ENCODE data around the gene PDZD2. TPM values are rescaled to one million over a fixed set of nuclear protein-coding genes. Genes with fewer than 3 reads are reported as not detected.

Gene PDZD2
- polyA plus RNA-seq, 1 donor from 2014 or later: 3.1 TPM

DNA sequence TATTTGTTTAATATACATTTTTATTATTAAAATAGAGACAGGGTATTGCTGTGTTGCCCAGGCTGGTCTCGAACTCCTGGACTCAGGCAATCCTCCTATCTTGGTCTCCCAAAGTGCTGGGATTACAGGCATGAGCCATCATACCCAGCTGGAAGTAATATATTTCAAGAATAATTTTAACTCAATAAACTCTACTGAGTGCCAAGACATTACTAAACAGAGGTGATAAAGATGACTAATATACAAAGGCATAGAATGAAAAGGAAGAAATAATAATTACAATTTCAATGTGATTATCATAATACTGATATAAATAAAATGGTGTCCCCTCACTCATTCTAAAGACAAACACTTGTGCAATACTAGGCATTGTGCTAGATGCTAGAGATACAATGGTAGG is 521.3 kb downstream of the PDZD2 start:
- Histone ChIP-seq H3K4me2 (ENCODE audit: low read length) (no peak overlapping the region), H3K27ac (ENCODE audit: low read length) (no peak overlapping the region), H4K20me1 (ENCODE audit: insufficient read depth) (no peaks in the 10 kb centered on the region), H3K4me3 (ENCODE audit: low read length) (no peak overlapping the region), H3K9ac (ENCODE audit: low read length) (no peak overlapping the region), H3K27me3 (ENCODE audit: insufficient read depth, low read depth, low read length) (no peaks in the 10 kb centered on the region), H3K36me3 (ENCODE audit: insufficient read depth, low read length) (no peaks in the 10 kb centered on the region), H3K9me3 (ENCODE audit: low read length) (no peaks in the 10 kb centered on the region), H2AFZ (ENCODE audit: low read depth, low read length) (no peak overlapping the region), H3K79me2 (replicated peaks; ENCODE audit: insufficient read depth, low read length) (peaks cover 64% of the 10 kb centered on the region), H3K9me2 (ENCODE audit: insufficient read depth, low read length) (no peaks in the 10 kb centered on the region), H3F3A (ENCODE audit: insufficient read depth, low read length, poor library complexity, severe bottlenecking) (no peaks in the 10 kb centered on the region)
- TF ChIP-seq EP300 (conservative IDR thresholded peaks at IDR 0.05; ENCODE audit: poor library complexity, severe bottlenecking) (no peak), POLR2AphosphoS5 (IDR thresholded peaks at IDR 0.05) (no peak), EZH2 (IDR thresholded peaks at IDR 0.05; ENCODE audit: borderline replicate concordance, insufficient read depth, low read length, poor library complexity, severe bottlenecking) (no peak), MXI1 (conservative IDR thresholded peaks at IDR 0.05; ENCODE audit: poor library complexity, severe bottlenecking) (no peak), SMC3 (conservative IDR thresholded peaks at IDR 0.05; ENCODE audit: poor library complexity) (no peak), RAD21 (conservative IDR thresholded peaks at IDR 0.05) (no peak), TAF1 (IDR thresholded peaks at IDR 0.05; ENCODE audit: low read depth) (no peak)
- TF ChIP-seq, protein P1, sequence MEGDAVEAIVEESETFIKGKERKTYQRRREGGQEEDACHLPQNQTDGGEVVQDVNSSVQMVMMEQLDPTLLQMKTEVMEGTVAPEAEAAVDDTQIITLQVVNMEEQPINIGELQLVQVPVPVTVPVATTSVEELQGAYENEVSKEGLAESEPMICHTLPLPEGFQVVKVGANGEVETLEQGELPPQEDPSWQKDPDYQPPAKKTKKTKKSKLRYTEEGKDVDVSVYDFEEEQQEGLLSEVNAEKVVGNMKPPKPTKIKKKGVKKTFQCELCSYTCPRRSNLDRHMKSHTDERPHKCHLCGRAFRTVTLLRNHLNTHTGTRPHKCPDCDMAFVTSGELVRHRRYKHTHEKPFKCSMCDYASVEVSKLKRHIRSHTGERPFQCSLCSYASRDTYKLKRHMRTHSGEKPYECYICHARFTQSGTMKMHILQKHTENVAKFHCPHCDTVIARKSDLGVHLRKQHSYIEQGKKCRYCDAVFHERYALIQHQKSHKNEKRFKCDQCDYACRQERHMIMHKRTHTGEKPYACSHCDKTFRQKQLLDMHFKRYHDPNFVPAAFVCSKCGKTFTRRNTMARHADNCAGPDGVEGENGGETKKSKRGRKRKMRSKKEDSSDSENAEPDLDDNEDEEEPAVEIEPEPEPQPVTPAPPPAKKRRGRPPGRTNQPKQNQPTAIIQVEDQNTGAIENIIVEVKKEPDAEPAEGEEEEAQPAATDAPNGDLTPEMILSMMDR (IDR thresholded peaks at IDR 0.05; ENCODE audit: poor library complexity, severe bottlenecking): no peak
- TF ChIP-seq, protein P2, sequence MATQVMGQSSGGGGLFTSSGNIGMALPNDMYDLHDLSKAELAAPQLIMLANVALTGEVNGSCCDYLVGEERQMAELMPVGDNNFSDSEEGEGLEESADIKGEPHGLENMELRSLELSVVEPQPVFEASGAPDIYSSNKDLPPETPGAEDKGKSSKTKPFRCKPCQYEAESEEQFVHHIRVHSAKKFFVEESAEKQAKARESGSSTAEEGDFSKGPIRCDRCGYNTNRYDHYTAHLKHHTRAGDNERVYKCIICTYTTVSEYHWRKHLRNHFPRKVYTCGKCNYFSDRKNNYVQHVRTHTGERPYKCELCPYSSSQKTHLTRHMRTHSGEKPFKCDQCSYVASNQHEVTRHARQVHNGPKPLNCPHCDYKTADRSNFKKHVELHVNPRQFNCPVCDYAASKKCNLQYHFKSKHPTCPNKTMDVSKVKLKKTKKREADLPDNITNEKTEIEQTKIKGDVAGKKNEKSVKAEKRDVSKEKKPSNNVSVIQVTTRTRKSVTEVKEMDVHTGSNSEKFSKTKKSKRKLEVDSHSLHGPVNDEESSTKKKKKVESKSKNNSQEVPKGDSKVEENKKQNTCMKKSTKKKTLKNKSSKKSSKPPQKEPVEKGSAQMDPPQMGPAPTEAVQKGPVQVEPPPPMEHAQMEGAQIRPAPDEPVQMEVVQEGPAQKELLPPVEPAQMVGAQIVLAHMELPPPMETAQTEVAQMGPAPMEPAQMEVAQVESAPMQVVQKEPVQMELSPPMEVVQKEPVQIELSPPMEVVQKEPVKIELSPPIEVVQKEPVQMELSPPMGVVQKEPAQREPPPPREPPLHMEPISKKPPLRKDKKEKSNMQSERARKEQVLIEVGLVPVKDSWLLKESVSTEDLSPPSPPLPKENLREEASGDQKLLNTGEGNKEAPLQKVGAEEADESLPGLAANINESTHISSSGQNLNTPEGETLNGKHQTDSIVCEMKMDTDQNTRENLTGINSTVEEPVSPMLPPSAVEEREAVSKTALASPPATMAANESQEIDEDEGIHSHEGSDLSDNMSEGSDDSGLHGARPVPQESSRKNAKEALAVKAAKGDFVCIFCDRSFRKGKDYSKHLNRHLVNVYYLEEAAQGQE (IDR thresholded peaks at IDR 0.05; ENCODE audit: borderline replicate concordance): no peak

Small RNAs within 50 kb of the gene (small RNA-seq; reads per million reads assigned to genes)
- gene AC025458.1 (0 to 0.16 (median 0) reads per million in 3 experiments), gene MIR4279 (0 reads per million in 3 experiments), gene RF00019 (0 to 1.2 (median 0) reads per million in 3 experiments), gene RNU6-358P (0 reads per million in 3 experiments), gene RNU6-363P (0.03 to 0.16 (median 0.13) reads per million in 3 experiments), gene RNU6-760P (0 to 0.08 (median 0) reads per million in 3 experiments)

Other genes starting within 250 kb of the PDZD2 start
- 88.5 and 109 TPM in 2 replicates for gene DROSHA, start 107.0 kb upstream of the PDZD2 start, polyA plus RNA-seq
- 18.9 and 20.3 TPM in 2 replicates for gene C5orf22, start 106.8 kb upstream of the PDZD2 start, polyA plus RNA-seq